HepG2 (cell line): Measurements from ENCODE around the gene HTR1D. TPM values are rescaled to one million over a fixed set of nuclear protein-coding genes. Genes with fewer than 3 reads are reported as not detected.

Experiments used
- ATAC-seq: fragments of 200-7000 bp; cut with Tn5 transposase; 3 replicates; pipeline ENCODE4 v1.9.1; 2020; ENCODE audit warnings: mild to moderate bottlenecking, moderate library complexity
- BruUV-seq: library from RNA; stranded (reverse); fragments of 400-500 nt; replicated peaks from 2 replicates; lab custom pipeline; 2021; lab: Mats Ljungman, UMichigan
- CTCF ChIA-PET: fragments of 300-600 bp; formaldehyde crosslinking; extraction: SDS; loops from one replicate; lab custom pipeline; 2021; ENCODE audit warnings: low total read pairs, inconsistent platforms, low intra/inter-chr PET ratio; lab: Yijun Ruan, JAX
- POLR2A ChIA-PET: fragments of 350-600 bp; sonication (Branson Sonifier 250); formaldehyde crosslinking; loops from one replicate; lab custom pipeline; 2020; ENCODE audit warnings: antibody characterized with exemption, inconsistent platforms; lab: Yijun Ruan, JAX
- DNase-seq: peaks from one replicate; pipeline ENCODE4 v3.0.0-alpha.2; 2015; ENCODE audit warnings: low spot score
- FAIRE-seq: peaks from 3 replicates; lab custom pipeline; 2011; peaks lifted over from hg19 to GRCh38; lab: Jason Lieb, UNC
- H2AFZ ChIP-seq: one replicate; pipeline ENCODE4 v1.6.1; 2011; ENCODE audit warnings: low read length, inconsistent platforms
- H3K27ac ChIP-seq: fragments of 300-600 bp; 3 replicates; pipeline ENCODE4 v1.8.0; 2011; ENCODE audit warnings: mixed run types, mild to moderate bottlenecking, mixed read lengths, low read length, inconsistent platforms; ENCODE audit not compliant: insufficient read depth; ENCODE audit errors: extremely low read length
- H3K27me3 ChIP-seq, 2 experiments: fragments of 200-600 bp in 1 of 2; 2 replicates in 1 of 2; 3 replicates in 1 of 2; pipeline versions ENCODE4 v1.6.0 to v1.8.0; 2011; ENCODE audit warnings: low read length in 2 of 2, mild to moderate bottlenecking in 2 of 2, moderate library complexity in 2 of 2, inconsistent platforms in 1 of 2; ENCODE audit not compliant: insufficient read depth in 2 of 2, control insufficient read depth in 1 of 2
- H3K36me3 ChIP-seq, 2 experiments: fragments of 200-600 bp in 1 of 2; replicated peaks in 1 of 2; 2 replicates in 1 of 2; 3 replicates in 1 of 2; pipeline versions ENCODE4 v1.5.1 to v1.8.0; 2011; ENCODE audit warnings: low read length in 2 of 2, inconsistent platforms in 1 of 2; ENCODE audit not compliant: insufficient read depth in 2 of 2, control insufficient read depth in 1 of 2
- H3K4me1 ChIP-seq: 2 replicates; pipeline ENCODE4 v1.5.1; 2012; ENCODE audit warnings: low read length, inconsistent platforms; ENCODE audit not compliant: insufficient read depth
- H3K4me2 ChIP-seq: 2 replicates; pipeline ENCODE4 v1.6.0; 2011; ENCODE audit warnings: low read depth, low read length, inconsistent platforms
- H3K4me3 ChIP-seq, 3 experiments: fragments of 200-600 bp in 1 of 3; sonication (generic), shearing (Covaris generic) in 1 of 3; replicated peaks in 1 of 3; 2 replicates each; pipeline ENCODE4 v1.5.1; 2011 to 2016; ENCODE audit warnings: low read length in 3 of 3, inconsistent platforms in 2 of 3, low read depth in 2 of 3, mild to moderate bottlenecking in 2 of 3, control low read depth in 1 of 3, mixed read lengths in 1 of 3; ENCODE audit not compliant: insufficient read depth in 1 of 3
- H3K79me2 ChIP-seq: one replicate; pipeline ENCODE4 v1.6.1; 2011; ENCODE audit warnings: low read length, inconsistent platforms; ENCODE audit not compliant: insufficient read depth
- H3K9ac ChIP-seq: 2 replicates; pipeline ENCODE4 v1.6.0; 2011; ENCODE audit warnings: mild to moderate bottlenecking, low read depth, low read length, inconsistent platforms; ENCODE audit not compliant: insufficient read depth
- H3K9me3 ChIP-seq: 2 replicates; pipeline ENCODE4 v1.5.1; 2012; ENCODE audit warnings: mild to moderate bottlenecking, low read length
- H4K20me1 ChIP-seq: 2 replicates; pipeline ENCODE4 v1.6.0; 2011; ENCODE audit warnings: inconsistent platforms, mild to moderate bottlenecking, low read length, moderate library complexity; ENCODE audit not compliant: insufficient read depth
- ATF7 ChIP-seq, 2 experiments: fragments of 450-650 bp in 1 of 2; sonication (generic) in 1 of 2; formaldehyde crosslinking in 1 of 2; IDR thresholded peaks; 2 replicates each; pipeline versions ENCODE4 v1.4.0 to v1.6.1; 2016 to 2020; ENCODE audit warnings: antibody characterized with exemption in 1 of 2, mild to moderate bottlenecking in 1 of 2, missing genetic modification reagents in 1 of 2
- ESRRA ChIP-seq: sonication (generic); formaldehyde crosslinking; IDR thresholded peaks from 2 replicates; pipeline ENCODE4 v1.5.1; 2020; ENCODE audit warnings: mild to moderate bottlenecking, low read depth, missing genetic modification reagents
- FOXP1 ChIP-seq, 2 experiments: fragments of 450-650 bp in 1 of 2; IDR thresholded peaks; 2 replicates each; pipeline ENCODE4 v1.6.1; 2017 to 2018; ENCODE audit warnings: antibody characterized with exemption in 1 of 2
- RAD21 ChIP-seq: fragments of 450-650 bp; formaldehyde crosslinking; IDR thresholded peaks from 2 replicates; pipeline ENCODE4 v1.5.0; 2020; ENCODE audit warnings: mild to moderate bottlenecking
- SMC3 ChIP-seq: IDR thresholded peaks from 2 replicates; pipeline ENCODE4 v1.6.1; 2011; ENCODE audit warnings: low read length, improper control_type of control experiment
- STAG1 ChIP-seq: sonication (generic); formaldehyde crosslinking; IDR thresholded peaks from 2 replicates; pipeline ENCODE4 v1.4.0; 2020; ENCODE audit warnings: missing genetic modification reagents
- TRAFD1 ChIP-seq: sonication (generic); formaldehyde crosslinking; IDR thresholded peaks from 2 replicates; pipeline ENCODE4 v1.5.1; 2020; ENCODE audit warnings: missing genetic modification reagents, mild to moderate bottlenecking, borderline replicate concordance
- ZNF207 ChIP-seq: fragments of 450-650 bp; IDR thresholded peaks from 2 replicates; pipeline ENCODE4 v1.6.1; 2016; ENCODE audit warnings: antibody characterized with exemption, borderline replicate concordance
- ZNF768 ChIP-seq: sonication (generic); formaldehyde crosslinking; IDR thresholded peaks from 2 replicates; pipeline ENCODE4 v1.4.0; 2020; ENCODE audit warnings: missing genetic modification reagents
- WGBS: methylation state at CpG from one replicate; pipeline ENCODE4 v1.1.6; 2017; ENCODE audit warnings: low lambda C conversion rate; 5-methylcytosine and 5-hydroxymethylcytosine counted together
- in situ Hi-C: cut with HindIII; loops from 2 replicates; pipeline ENCODE4 v1.10.0; 2017; ENCODE audit warnings: low pct_unique_long_range_greater_than_20kb; ENCODE audit not compliant: extremely low pct_ligation_motif_present
- intact Hi-C: fragments of 100-400 bp; cut with micrococcal nuclease; formaldehyde crosslinking; loops from one replicate; pipeline ENCODE4 v1.10.0; 2022; ENCODE audit not compliant: unreplicated experiment
- polyA plus RNA-seq, 8 experiments: library from polyadenylated mRNA; depleted of rRNA in 3 of 8; stranded (reverse) in 7 of 8; unstranded in 1 of 8; fragments of >200 nt; fragmentation: Illumina TruSeq in 4 of 8; extraction: Trizol in 4 of 8; gene quantifications; 2 replicates each; pipeline versions ENCODE4 v1.2.1 to v1.2.3, GENCODE V29; 2011 to 2016; ENCODE audit warnings: low read depth in 4 of 8, missing spikeins in 1 of 8, mixed read lengths in 1 of 8; ENCODE audit not compliant: insufficient read depth in 1 of 8
- total RNA-seq, 5 experiments: library from RNA; depleted of rRNA; stranded (reverse); fragments of >200 nt; fragmentation: Illumina TruSeq; extraction: Trizol; gene quantifications; 2 replicates each; pipeline ENCODE4 v1.2.3, GENCODE V29; 2016; ENCODE audit warnings: low read depth in 1 of 5
- TF ChIP-seq, protein P1 (sequence below): sonication (generic); formaldehyde crosslinking; IDR thresholded peaks from 2 replicates; pipeline ENCODE4 v1.4.0; 2020; ENCODE audit warnings: mild to moderate bottlenecking, missing genetic modification reagents
- TF ChIP-seq, protein P2 (sequence below): sonication (generic); formaldehyde crosslinking; IDR thresholded peaks from 2 replicates; pipeline ENCODE4 v1.5.0; 2020; ENCODE audit warnings: mild to moderate bottlenecking, missing genetic modification reagents, moderate library complexity

Gene HTR1D
- total and polyA plus RNA-seq, 2 of the 13 experiments (the other 11 are each of a cell fraction or from before 2014, with no cell fraction given): 0.04 to 0.07 TPM

GRCh38 chr1:23210351-23210785 lies 6.9 kb downstream of the HTR1D start:
- intact Hi-C loops: loop anchor here (10.0 kb wide), 1 partner anchor 64 kb away; no protein-coding TSS in a partner anchor
- Histone ChIP-seq H3K36me3 (no peaks in the 10 kb centered on the region), H3K4me1 (peaks cover 11% of the 10 kb centered on the region; the same call in 1 of the 2 replicates), H3K4me3 (no peak overlapping the region), H3K9ac (no peak overlapping the region), H3K9me3 (no peaks in the 10 kb centered on the region), H2AFZ (no peak overlapping the region), H3K79me2 (no peaks in the 10 kb centered on the region), H3K27ac (no peak overlapping the region), H3K27me3 (peaks cover 0 to 1% of the 10 kb centered on the region in 2 experiments; a peak in 1 of 5 replicates), H4K20me1 (no peaks in the 10 kb centered on the region), H3K4me2 (no peak overlapping the region)
- TF ChIP-seq, protein P1, sequence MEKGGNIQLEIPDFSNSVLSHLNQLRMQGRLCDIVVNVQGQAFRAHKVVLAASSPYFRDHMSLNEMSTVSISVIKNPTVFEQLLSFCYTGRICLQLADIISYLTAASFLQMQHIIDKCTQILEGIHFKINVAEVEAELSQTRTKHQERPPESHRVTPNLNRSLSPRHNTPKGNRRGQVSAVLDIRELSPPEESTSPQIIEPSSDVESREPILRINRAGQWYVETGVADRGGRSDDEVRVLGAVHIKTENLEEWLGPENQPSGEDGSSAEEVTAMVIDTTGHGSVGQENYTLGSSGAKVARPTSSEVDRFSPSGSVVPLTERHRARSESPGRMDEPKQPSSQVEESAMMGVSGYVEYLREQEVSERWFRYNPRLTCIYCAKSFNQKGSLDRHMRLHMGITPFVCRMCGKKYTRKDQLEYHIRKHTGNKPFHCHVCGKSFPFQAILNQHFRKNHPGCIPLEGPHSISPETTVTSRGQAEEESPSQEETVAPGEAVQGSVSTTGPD: no peak
- TF ChIP-seq TRAFD1 (CRISPR knock-in tag): no peak
- TF ChIP-seq ZNF768: peak; percentile 83
- TF ChIP-seq ZNF207: no peak
- no peak for TF ChIP-seq ATF7 (IDR thresholded peaks at IDR 0.05)
- TF ChIP-seq ATF7 (CRISPR knock-in tag; IDR thresholded peaks at IDR 0.05): no peak
- peak; percentile 31; the same call in 1 of the 2 replicates for TF ChIP-seq RAD21 (CRISPR knock-in tag)
- TF ChIP-seq SMC3: peak; percentile 18; the same call in 1 of the 2 replicates
- no peak for TF ChIP-seq FOXP1 (IDR thresholded peaks at IDR 0.05)
- TF ChIP-seq FOXP1 (CRISPR knock-in tag; IDR thresholded peaks at IDR 0.05): no peak
- TF ChIP-seq STAG1 (CRISPR knock-in tag): peak; percentile 67
- TF ChIP-seq, protein P2, sequence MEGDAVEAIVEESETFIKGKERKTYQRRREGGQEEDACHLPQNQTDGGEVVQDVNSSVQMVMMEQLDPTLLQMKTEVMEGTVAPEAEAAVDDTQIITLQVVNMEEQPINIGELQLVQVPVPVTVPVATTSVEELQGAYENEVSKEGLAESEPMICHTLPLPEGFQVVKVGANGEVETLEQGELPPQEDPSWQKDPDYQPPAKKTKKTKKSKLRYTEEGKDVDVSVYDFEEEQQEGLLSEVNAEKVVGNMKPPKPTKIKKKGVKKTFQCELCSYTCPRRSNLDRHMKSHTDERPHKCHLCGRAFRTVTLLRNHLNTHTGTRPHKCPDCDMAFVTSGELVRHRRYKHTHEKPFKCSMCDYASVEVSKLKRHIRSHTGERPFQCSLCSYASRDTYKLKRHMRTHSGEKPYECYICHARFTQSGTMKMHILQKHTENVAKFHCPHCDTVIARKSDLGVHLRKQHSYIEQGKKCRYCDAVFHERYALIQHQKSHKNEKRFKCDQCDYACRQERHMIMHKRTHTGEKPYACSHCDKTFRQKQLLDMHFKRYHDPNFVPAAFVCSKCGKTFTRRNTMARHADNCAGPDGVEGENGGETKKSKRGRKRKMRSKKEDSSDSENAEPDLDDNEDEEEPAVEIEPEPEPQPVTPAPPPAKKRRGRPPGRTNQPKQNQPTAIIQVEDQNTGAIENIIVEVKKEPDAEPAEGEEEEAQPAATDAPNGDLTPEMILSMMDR (CRISPR knock-in tag): peak; percentile 48
- no peak for TF ChIP-seq ESRRA (CRISPR knock-in tag)
- CTCF ChIA-PET: no interaction called here
- ATAC-seq: peak; percentile 79
- FAIRE-seq: no peak
- BruUV-seq: no TSS peak
- no peak for DNase-seq
- POLR2A ChIA-PET: no interaction called here
- 23% methylated on average over 4 of the region's 6 CpGs for WGBS
- in situ Hi-C loops: no loop called here
